Vagina (tissue), 2 donors: ENCODE measurements around the gene DKK3. TPM values are rescaled to one million over a fixed set of nuclear protein-coding genes. Genes with fewer than 3 reads are reported as not detected.

ENCODE experiments used
- DNase-seq, 2 donors: peaks; one replicate each; pipeline ENCODE4 v3.0.0-alpha.2; 2017; ENCODE audit errors: extremely low spot score in 2 of 2
- H3K27ac ChIP-seq: fragments of 200-600 bp; sonication (generic); one replicate; pipeline ENCODE4 v1.5.1; 2019
- H3K27me3 ChIP-seq: fragments of 200-600 bp; sonication (generic); one replicate; pipeline ENCODE4 v1.5.1; 2019
- H3K36me3 ChIP-seq, 2 donors: fragments of 200-600 bp; sonication (generic); one replicate each; pipeline ENCODE4 v1.5.1; 2017 to 2019
- H3K4me1 ChIP-seq: fragments of 200-600 bp; sonication (generic); one replicate; pipeline ENCODE4 v1.5.1; 2019
- H3K4me3 ChIP-seq, 2 donors: fragments of 200-600 bp; sonication (generic); 1 replicate in 1 of 2; 2 replicates in 1 of 2; pipeline ENCODE4 v1.5.1; 2016 to 2019
- H3K9me3 ChIP-seq: fragments of 200-600 bp; sonication (generic); one replicate; pipeline ENCODE4 v1.5.1; 2019
- CTCF ChIP-seq, 3 experiments: fragments of 450-650 bp in 2 of 3; fragments of 200-600 bp in 1 of 3; sonication (generic) in 1 of 3; IDR thresholded peaks; one replicate each; pipeline ENCODE4 v1.5.1; 2017 to 2019; ENCODE audit warnings: antibody characterized with exemption in 3 of 3, mild to moderate bottlenecking in 2 of 3, moderate library complexity in 2 of 3
- POLR2A ChIP-seq, 2 donors: fragments of 450-650 bp; IDR thresholded peaks; one replicate each; pipeline ENCODE4 v1.6.1; 2017; ENCODE audit warnings: antibody characterized with exemption in 2 of 2, mild to moderate bottlenecking in 2 of 2, moderate library complexity in 2 of 2
- POLR2AphosphoS5 ChIP-seq, 2 donors: sonication (generic); formaldehyde crosslinking; IDR thresholded peaks; one replicate each; pipeline ENCODE4 v1.9.0; 2017; ENCODE audit warnings: antibody characterized with exemption in 2 of 2, mild to moderate bottlenecking in 2 of 2, low read depth in 1 of 2; ENCODE audit not compliant: insufficient read depth in 1 of 2
- intact Hi-C: fragments of 100-400 bp; cut with DNase I; formaldehyde crosslinking; loops from one replicate; pipeline ENCODE4 v1.15.1; 2023
- total RNA-seq: library from RNA; depleted of rRNA; stranded (reverse); fragments of >200 nt; gene quantifications from one replicate; pipeline ENCODE4 v1.2.3, GENCODE V29; 2016

Gene DKK3
- total RNA-seq, 1 donor from 2014 or later, result 110 TPM

DNA sequence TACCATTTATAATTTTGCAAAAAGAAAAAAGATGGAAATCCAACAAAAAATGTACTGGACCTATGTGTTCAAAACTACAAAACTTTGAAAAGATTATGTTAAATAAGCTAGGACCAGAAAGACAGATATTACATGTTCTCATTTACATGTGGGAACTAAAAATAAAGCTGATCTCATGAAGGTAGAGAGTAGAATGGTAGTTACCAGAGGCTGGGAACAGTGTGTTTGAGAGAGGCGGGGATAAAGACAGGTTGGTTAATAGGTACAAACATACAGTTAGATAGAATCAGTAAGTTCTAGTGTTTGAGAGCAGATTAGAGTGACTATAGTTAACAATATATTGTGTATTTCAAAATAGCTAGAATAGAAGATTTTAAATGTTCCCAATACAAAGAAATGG is 95.0 kb downstream of the DKK3 start:
- Histone ChIP-seq H3K9me3 (no peaks in the 10 kb centered on the region), H3K27me3 (no peaks in the 10 kb centered on the region), H3K4me3 (no peak overlapping the region), H3K36me3 (peaks cover 0 to 13% of the 10 kb centered on the region in 2 donors), H3K27ac (no peak overlapping the region), H3K4me1 (no peaks in the 10 kb centered on the region)
- TF ChIP-seq CTCF (IDR thresholded peaks at IDR 0.05), result no peak
- TF ChIP-seq POLR2A (IDR thresholded peaks at IDR 0.05), result no peak
- no peak for TF ChIP-seq POLR2AphosphoS5 (IDR thresholded peaks at IDR 0.05; ENCODE audit: insufficient read depth in 1 of 2, low read depth in 1 of 2)
- DNase-seq, result no peak
- intact Hi-C loops, result no loop called here

Other genes starting within 250 kb of the DKK3 start
- gene USP47, start 166.7 kb downstream of the DKK3 start, total RNA-seq, result 69.2 TPM
- gene MICAL2, start 102.0 kb upstream of the DKK3 start, total RNA-seq, result 41.7 TPM